ENCODE measurements around the gene CAMK2D.

GRCh38 chr4:113433116-113433515 is 328.4 kb downstream of the CAMK2D start:
- TF ChIP-seq POLR2AphosphoS5 (IDR thresholded peaks at IDR 0.05; ENCODE audit: low read depth, low read length): no peak
- no peak for TF ChIP-seq REST (IDR thresholded peaks at IDR 0.05; ENCODE audit: insufficient read depth in 1 of 2, low read depth in 2 of 2, low read length in 2 of 2)
- TF ChIP-seq SIN3A (IDR thresholded peaks at IDR 0.05; ENCODE audit: borderline replicate concordance, insufficient read depth, low read length): no peak
- no peak for TF ChIP-seq TAF1 (IDR thresholded peaks at IDR 0.05; ENCODE audit: borderline replicate concordance, insufficient read depth, low read length)

Data from PFSK-1 (cell line).